Peyer's patch (tissue), 4 donors: Measurements from ENCODE around the gene MAP1A. TPM values are rescaled to one million over a fixed set of nuclear protein-coding genes. Genes with fewer than 3 reads are reported as not detected.

Experiments
- DNase-seq, 3 donors: peaks; one replicate each; pipeline ENCODE4 v3.0.0-alpha.2; 2017 to 2019
- H3K27ac ChIP-seq, 4 donors: fragments of 200-600 bp; sonication (generic); one replicate each; pipeline ENCODE4 v1.5.1; 2016 to 2019
- H3K27me3 ChIP-seq, 2 donors: fragments of 200-600 bp; sonication (generic); one replicate each; pipeline ENCODE4 v1.5.1; 2019
- H3K36me3 ChIP-seq, 3 donors: fragments of 200-600 bp; sonication (generic); one replicate each; pipeline ENCODE4 v1.5.1; 2016 to 2019
- H3K4me1 ChIP-seq, 4 donors: fragments of 200-600 bp; sonication (generic); one replicate each; pipeline ENCODE4 v1.5.1; 2016 to 2019
- H3K4me3 ChIP-seq, 4 donors: fragments of 200-600 bp; sonication (generic); 1 replicate in 3 of 4; 2 replicates in 1 of 4; pipeline ENCODE4 v1.5.1; 2016 to 2019; ENCODE audit warnings: mild to moderate bottlenecking in 1 of 4
- H3K9me3 ChIP-seq, 4 donors: fragments of 200-600 bp; sonication (generic); one replicate each; pipeline ENCODE4 v1.5.1; 2016 to 2019; ENCODE audit warnings: mild to moderate bottlenecking in 1 of 4
- CTCF ChIP-seq, 6 experiments: fragments of 450-650 bp in 4 of 6; fragments of 200-600 bp in 2 of 6; sonication (generic) in 1 of 6; IDR thresholded peaks; one replicate each; pipeline ENCODE4 v1.5.1; 2017 to 2019; ENCODE audit warnings: antibody characterized with exemption in 6 of 6, mild to moderate bottlenecking in 3 of 6, moderate library complexity in 1 of 6
- POLR2A ChIP-seq, 2 donors: fragments of 450-650 bp; IDR thresholded peaks; one replicate each; pipeline ENCODE4 v1.5.1; 2017; ENCODE audit warnings: antibody characterized with exemption in 2 of 2, mild to moderate bottlenecking in 2 of 2, moderate library complexity in 2 of 2
- total RNA-seq, 4 donors: library from RNA; depleted of rRNA; stranded (reverse); fragments of >200 nt; gene quantifications; one replicate each; pipeline ENCODE4 v1.1.0, GENCODE V29; 2016

The MAP1A gene
- 10 to 100 TPM in 1 of 4 donors, 1 to 10 TPM in 3; 1.2 to 14.9 (median 4.4) TPM for total RNA-seq

GRCh38 chr15:43517354-43518196 is at the start of gene MAP1A:
TSS of gene MAP1A (plus strand) at chr15:43517608. CDS start at chr15:43521474, 3,866 bp downstream.
- H3K27me3 ChIP-seq = no peaks in the 10 kb centered on the region
- peaks cover 0 to 11% (median 0%) of the 10 kb centered on the region in 3 donors for H3K36me3 ChIP-seq
- H3K27ac ChIP-seq = peak within 1 kb of the TSS; percentile 26 to 80 (median 40)
- peaks cover 0 to 29% (median 0%) of the 10 kb centered on the region in 4 donors for H3K4me1 ChIP-seq
- TF ChIP-seq CTCF (IDR thresholded peaks at IDR 0.05) (no peak), POLR2A (IDR thresholded peaks at IDR 0.05) (no peak)
- H3K9me3 ChIP-seq = no peaks in the 10 kb centered on the region
- DNase-seq = no peak
- peak within 1 kb of the TSS; percentile 7 to 47 (median 25) for H3K4me3 ChIP-seq

- no peak overlapping the region for H3K27ac ChIP-seq
- no peaks in the 10 kb centered on the region for H3K9me3 ChIP-seq
- no peak for DNase-seq
- no peaks in the 10 kb centered on the region for H3K27me3 ChIP-seq
- no peak overlapping the region for H3K4me3 ChIP-seq
- H3K4me1 ChIP-seq = no peaks in the 10 kb centered on the region
- no peak for TF ChIP-seq POLR2A (IDR thresholded peaks at IDR 0.05)
- peaks cover 0 to 60% (median 0%) of the 10 kb centered on the region in 3 donors for H3K36me3 ChIP-seq
These were observed 47.5 kb upstream of the MAP1A start for GRCh38 chr15:43469867-43470266.

GRCh38 chr15:43471975-43472374 is 45.4 kb upstream of the MAP1A start:
- no peak overlapping the region for H3K4me3 ChIP-seq
- peaks cover 0 to 75% (median 0%) of the 10 kb centered on the region in 3 donors for H3K36me3 ChIP-seq
- no peak for DNase-seq
- no peak overlapping the region for H3K27ac ChIP-seq
- no peaks in the 10 kb centered on the region for H3K4me1 ChIP-seq
- H3K27me3 ChIP-seq = no peaks in the 10 kb centered on the region
- no peak for TF ChIP-seq POLR2A (IDR thresholded peaks at IDR 0.05)
- TF ChIP-seq CTCF (IDR thresholded peaks at IDR 0.05) = no peak
- H3K9me3 ChIP-seq = no peaks in the 10 kb centered on the region

- no peaks in the 10 kb centered on the region for H3K4me1 ChIP-seq
- H3K4me3 ChIP-seq = no peak overlapping the region
- no peaks in the 10 kb centered on the region for H3K27me3 ChIP-seq
- H3K9me3 ChIP-seq = no peaks in the 10 kb centered on the region
- H3K27ac ChIP-seq = no peak overlapping the region
- no peak for DNase-seq
- TF ChIP-seq POLR2A (IDR thresholded peaks at IDR 0.05) = no peak
- no peak for TF ChIP-seq CTCF (IDR thresholded peaks at IDR 0.05)
- peaks cover 0 to 76% (median 0%) of the 10 kb centered on the region in 3 donors for H3K36me3 ChIP-seq
These were observed 43.5 kb upstream of the MAP1A start for GRCh38 chr15:43473885-43474284.

- Histone ChIP-seq H3K4me1 (no peaks in the 10 kb centered on the region), H3K27ac (no peak overlapping the region), H3K9me3 (no peaks in the 10 kb centered on the region), H3K36me3 (peaks cover 0 to 19% (median 0%) of the 10 kb centered on the region in 3 donors), H3K4me3 (no peak overlapping the region), H3K27me3 (no peaks in the 10 kb centered on the region)
- no peak for TF ChIP-seq POLR2A (IDR thresholded peaks at IDR 0.05)
- TF ChIP-seq CTCF (IDR thresholded peaks at IDR 0.05) = peak in 4 of 6 experiments; percentile 18 to 45 (median 40)
- no peak for DNase-seq
These were observed 33.9 kb upstream of the MAP1A start for GRCh38 chr15:43483297-43484128.
